Activated B cell treated with CpG ODN at 0.5 μM for 24 hours (primary cell): Measurements from ENCODE around the gene TSPOAP1. TPM values are rescaled to one million over a fixed set of nuclear protein-coding genes. Genes with fewer than 3 reads are reported as not detected.

ENCODE experiments used
- ATAC-seq: fragments of 200-7000 bp; cut with Tn5 transposase; one replicate; pipeline ENCODE4 v1.10.0; 2021; ENCODE audit warnings: low read depth, mild to moderate bottlenecking, moderate library complexity
- CTCF ChIA-PET: fragments of 350-600 bp; sonication (Branson Sonifier 250); formaldehyde crosslinking; loops from one replicate; lab custom pipeline; 2021; ENCODE audit warnings: antibody characterized with exemption; lab: Charles Lee
- POLR2A ChIA-PET: fragments of 350-600 bp; sonication (Branson Sonifier 250); formaldehyde crosslinking; loops from one replicate; lab custom pipeline; 2021; ENCODE audit warnings: antibody characterized with exemption; lab: Charles Lee
- DNase-seq: peaks from one replicate; pipeline ENCODE4 v3.0.0; 2022
- H3K27ac Mint-ChIP-seq: one replicate; pipeline ENCODE4 v1.8.0; 2020; ENCODE audit warnings: mixed read lengths
- H3K27me3 Mint-ChIP-seq: one replicate; pipeline ENCODE4 v1.8.0; 2021; ENCODE audit warnings: mixed read lengths
- H3K36me3 Mint-ChIP-seq: one replicate; pipeline ENCODE4 v1.8.0; 2021; ENCODE audit warnings: low read depth, mixed read lengths
- H3K4me1 Mint-ChIP-seq: one replicate; pipeline ENCODE4 v1.8.0; 2021; ENCODE audit warnings: mixed read lengths
- H3K4me3 Mint-ChIP-seq: one replicate; pipeline ENCODE4 v1.8.0; 2020; ENCODE audit warnings: mild to moderate bottlenecking, mixed read lengths
- H3K9me3 Mint-ChIP-seq: one replicate; pipeline ENCODE4 v1.8.0; 2020; ENCODE audit warnings: mixed read lengths
- CTCF ChIP-seq: fragments of 200-600 bp; IDR thresholded peaks from one replicate; pipeline ENCODE4 v1.8.0; 2022; ENCODE audit warnings: antibody characterized with exemption, mild to moderate bottlenecking
- intact Hi-C: fragments of 100-400 bp; cut with micrococcal nuclease; formaldehyde crosslinking; loops from one replicate; pipeline ENCODE4 v1.15.1; 2024
- total RNA-seq: library from RNA; stranded (reverse); gene quantifications from 2 replicates; pipeline ENCODE4 v1.2.3, GENCODE V29; 2022

The TSPOAP1 gene
- total RNA-seq, 1 donor from 2014 or later = 22.5 TPM

- Mint-ChIP-seq H3K27ac (peak overlapping the region; percentile 99), H3K9me3 (no peaks in the 10 kb centered on the region), H3K27me3 (no peaks in the 10 kb centered on the region), H3K36me3 (peaks cover 71% of the 10 kb centered on the region), H3K4me3 (peak overlapping the region; percentile 83), H3K4me1 (peaks cover 84% of the 10 kb centered on the region)
- no peak for ATAC-seq
- TF ChIP-seq CTCF = no peak
- ChIA-PET POLR2A (interaction anchor here (0.6 to 18.6 kb wide), 13 partner anchors 8 to 394 kb away, joined by 3 to 3007 read pairs (median 7); partner anchors contain the start of genes HSF5, RNF43, SUPT4H1 and TSPOAP1), CTCF (interaction anchor here (0.6 to 3.5 kb wide), 14 partner anchors 10 to 102 kb away, joined by 3 to 129 read pairs (median 8); partner anchors contain the start of genes RNF43 and TSPOAP1)
- intact Hi-C loops = no loop called here
- no peak for DNase-seq
Observed at GRCh38 chr17:58345500-58345899, 16.9 kb upstream of the TSPOAP1 start.

- CTCF ChIA-PET = interaction anchor here (0.6 to 3.5 kb wide), 20 partner anchors 8 to 173 kb away, joined by 3 to 129 read pairs (median 7); partner anchors contain the start of genes HSF5, RNF43, SUPT4H1 and TSPOAP1
- Mint-ChIP-seq H3K27ac (peak overlapping the region; percentile 99), H3K4me1 (peaks cover 91% of the 10 kb centered on the region), H3K27me3 (no peaks in the 10 kb centered on the region), H3K4me3 (peak overlapping the region; percentile 83), H3K36me3 (peaks cover 72% of the 10 kb centered on the region), H3K9me3 (no peaks in the 10 kb centered on the region)
- POLR2A ChIA-PET = interaction anchor here (0.6 to 18.6 kb wide), 27 partner anchors 8 to 1062 kb away, joined by 3 to 3007 read pairs (median 4); partner anchors contain the start of genes DYNLL2, HSF5, RNF43 and SRSF1
- no peak for DNase-seq
- intact Hi-C loops = loop anchor here (1.0 kb wide), 4 partner anchors 8 to 73 kb away; partner anchors contain the start of genes RNF43 and SUPT4H1
- TF ChIP-seq CTCF = no peak
- peak; percentile 56 for ATAC-seq
Observed at GRCh38 chr17:58344791-58345157, 16.2 kb upstream of the TSPOAP1 start.

- no peak for TF ChIP-seq CTCF
- ChIA-PET POLR2A (interaction anchor here (0.6 to 18.6 kb wide), 29 partner anchors 9 to 1062 kb away, joined by 3 to 3007 read pairs (median 4); partner anchors contain the start of genes DYNLL2, HSF5, RAD51C and RNF43), CTCF (interaction anchor here (0.8 to 3.5 kb wide), 20 partner anchors 8 to 174 kb away, joined by 3 to 129 read pairs (median 7); partner anchors contain the start of genes HSF5, RNF43, SUPT4H1 and TSPOAP1)
- intact Hi-C loops = loop anchor here (1.0 kb wide), 4 partner anchors 8 to 73 kb away; partner anchors contain the start of genes RNF43 and SUPT4H1
- DNase-seq (peak; percentile 71), ATAC-seq (peak; percentile 83)
- peaks cover 69% of the 10 kb centered on the region for H3K36me3 Mint-ChIP-seq
- no peaks in the 10 kb centered on the region for H3K27me3 Mint-ChIP-seq
- peaks cover 91% of the 10 kb centered on the region for H3K4me1 Mint-ChIP-seq
- H3K9me3 Mint-ChIP-seq = no peaks in the 10 kb centered on the region
- H3K27ac Mint-ChIP-seq = peak overlapping the region; percentile 99
- peak overlapping the region; percentile 83 for H3K4me3 Mint-ChIP-seq
Observed at GRCh38 chr17:58344047-58344790, 15.6 kb upstream of the TSPOAP1 start.

DNA sequence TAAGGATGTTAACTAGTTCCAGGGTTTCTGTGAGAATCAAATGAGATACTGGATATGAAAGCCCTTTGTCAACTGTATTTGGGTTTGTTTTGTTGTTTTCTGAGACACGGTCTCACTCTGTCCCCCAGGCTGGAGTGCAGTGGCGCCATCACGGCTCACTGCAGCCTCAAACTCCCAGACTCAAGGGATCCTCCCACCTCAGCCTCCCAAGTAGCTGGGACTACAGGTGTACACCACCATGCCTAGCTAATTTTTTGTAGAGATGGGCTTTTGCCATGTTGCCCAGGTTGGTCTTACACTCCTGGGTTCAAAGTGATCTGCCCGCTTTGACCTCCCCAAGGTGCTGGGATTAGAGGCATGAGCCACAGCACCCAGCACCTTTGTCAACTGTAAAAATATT lies 14.5 kb upstream of the TSPOAP1 start:
- POLR2A ChIA-PET = interaction anchor here (1.5 to 18.6 kb wide), 7 partner anchors 10 to 288 kb away, joined by 6 to 3007 read pairs (median 21); partner anchors contain the start of genes HSF5, RNF43, SUPT4H1 and TSPOAP1
- peak overlapping the region; percentile 83 for H3K4me3 Mint-ChIP-seq
- H3K9me3 Mint-ChIP-seq = no peaks in the 10 kb centered on the region
- peaks cover 58% of the 10 kb centered on the region for H3K36me3 Mint-ChIP-seq
- TF ChIP-seq CTCF = no peak
- intact Hi-C loops = no loop called here
- peaks cover 95% of the 10 kb centered on the region for H3K4me1 Mint-ChIP-seq
- peak overlapping the region; percentile 99 for H3K27ac Mint-ChIP-seq
- CTCF ChIA-PET = interaction anchor here (1.6 to 3.5 kb wide), 7 partner anchors 7 to 145 kb away, joined by 7 to 129 read pairs (median 21); partner anchors contain the start of genes HSF5, RNF43 and SUPT4H1
- no peak for ATAC-seq
- no peaks in the 10 kb centered on the region for H3K27me3 Mint-ChIP-seq
- no peak for DNase-seq
